SK-N-SH (cell line): ENCODE results near the gene PLA2G2C.

Experiments
- EZH2phosphoT487 ChIP-seq: fragments of 200-600 bp; sonication (generic); IDR thresholded peaks from 2 replicates; pipeline ENCODE4 v1.6.1; 2017; ENCODE audit warnings: low read depth, mixed run types, mild to moderate bottlenecking, antibody characterized with exemption, moderate library complexity, borderline replicate concordance
- FOXM1 ChIP-seq: IDR thresholded peaks from 2 replicates; pipeline ENCODE4 v1.4.0; 2012; ENCODE audit warnings: low read depth, mild to moderate bottlenecking
- POLR2AphosphoS5 ChIP-seq: IDR thresholded peaks from 2 replicates; pipeline ENCODE4 v1.6.1; 2012; ENCODE audit warnings: low read depth, low read length
- RAD21 ChIP-seq: IDR thresholded peaks from 2 replicates; pipeline ENCODE4 v1.6.1; 2012; ENCODE audit warnings: mild to moderate bottlenecking, low read length
- SMC3 ChIP-seq: IDR thresholded peaks from 2 replicates; pipeline ENCODE4 v1.6.1; 2012; ENCODE audit warnings: low read depth, low read length, improper control_type of control experiment
- TAF1 ChIP-seq: IDR thresholded peaks from 2 replicates; pipeline ENCODE4 v1.6.1; 2012; ENCODE audit warnings: low read depth, mild to moderate bottlenecking, low read length, moderate library complexity, borderline replicate concordance
- YY1 ChIP-seq: IDR thresholded peaks from 2 replicates; pipeline ENCODE4 v1.4.0; 2012; ENCODE audit warnings: low read depth, mild to moderate bottlenecking
- TF ChIP-seq, protein P1 (sequence below): fragments of 150-350 bp; IDR thresholded peaks from 2 replicates; pipeline ENCODE4 v1.6.1; 2017; ENCODE audit warnings: antibody characterized with exemption, low read length, low read depth, borderline replicate concordance
- TF ChIP-seq, protein P2 (sequence below): fragments of 200-600 bp; sonication (generic); IDR thresholded peaks from 2 replicates; pipeline ENCODE4 v1.6.1; 2017; ENCODE audit warnings: antibody characterized with exemption, mild to moderate bottlenecking, moderate library complexity
- TF ChIP-seq, protein P3 (sequence below): IDR thresholded peaks from 2 replicates; pipeline ENCODE4 v1.4.0; 2012; ENCODE audit warnings: low read depth
- TF ChIP-seq, protein P4 (sequence below): IDR thresholded peaks from 2 replicates; pipeline ENCODE4 v1.6.1; 2012; ENCODE audit warnings: mild to moderate bottlenecking, low read depth, low read length, moderate library complexity
- TF ChIP-seq, protein P5 (sequence below): fragments of 150-350 bp; IDR thresholded peaks from 2 replicates; pipeline ENCODE4 v1.6.1; 2016; ENCODE audit warnings: mild to moderate bottlenecking, low read depth, low read length

DNA sequence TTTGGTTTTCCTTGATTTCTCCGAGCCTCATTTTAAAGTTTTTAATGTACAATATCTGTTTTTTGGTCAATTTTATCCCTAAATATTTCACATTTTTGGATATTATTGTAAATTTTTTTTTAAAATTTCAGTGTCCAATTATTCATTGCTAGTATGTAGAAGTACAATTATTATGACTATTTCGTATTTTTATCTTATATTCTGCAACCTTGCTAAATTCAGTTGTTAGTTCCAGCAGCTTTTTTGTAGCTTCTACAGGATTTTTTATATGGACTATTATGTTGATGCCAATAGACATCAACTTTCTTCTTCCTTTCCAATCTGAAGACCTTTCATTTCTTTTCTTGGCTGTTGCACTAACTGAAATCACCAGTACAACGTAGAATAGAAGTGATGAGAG is 51.3 kb downstream of the PLA2G2C start:
- TF ChIP-seq, protein P1, sequence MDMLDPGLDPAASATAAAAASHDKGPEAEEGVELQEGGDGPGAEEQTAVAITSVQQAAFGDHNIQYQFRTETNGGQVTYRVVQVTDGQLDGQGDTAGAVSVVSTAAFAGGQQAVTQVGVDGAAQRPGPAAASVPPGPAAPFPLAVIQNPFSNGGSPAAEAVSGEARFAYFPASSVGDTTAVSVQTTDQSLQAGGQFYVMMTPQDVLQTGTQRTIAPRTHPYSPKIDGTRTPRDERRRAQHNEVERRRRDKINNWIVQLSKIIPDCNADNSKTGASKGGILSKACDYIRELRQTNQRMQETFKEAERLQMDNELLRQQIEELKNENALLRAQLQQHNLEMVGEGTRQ, result no peak
- TF ChIP-seq, protein P2, sequence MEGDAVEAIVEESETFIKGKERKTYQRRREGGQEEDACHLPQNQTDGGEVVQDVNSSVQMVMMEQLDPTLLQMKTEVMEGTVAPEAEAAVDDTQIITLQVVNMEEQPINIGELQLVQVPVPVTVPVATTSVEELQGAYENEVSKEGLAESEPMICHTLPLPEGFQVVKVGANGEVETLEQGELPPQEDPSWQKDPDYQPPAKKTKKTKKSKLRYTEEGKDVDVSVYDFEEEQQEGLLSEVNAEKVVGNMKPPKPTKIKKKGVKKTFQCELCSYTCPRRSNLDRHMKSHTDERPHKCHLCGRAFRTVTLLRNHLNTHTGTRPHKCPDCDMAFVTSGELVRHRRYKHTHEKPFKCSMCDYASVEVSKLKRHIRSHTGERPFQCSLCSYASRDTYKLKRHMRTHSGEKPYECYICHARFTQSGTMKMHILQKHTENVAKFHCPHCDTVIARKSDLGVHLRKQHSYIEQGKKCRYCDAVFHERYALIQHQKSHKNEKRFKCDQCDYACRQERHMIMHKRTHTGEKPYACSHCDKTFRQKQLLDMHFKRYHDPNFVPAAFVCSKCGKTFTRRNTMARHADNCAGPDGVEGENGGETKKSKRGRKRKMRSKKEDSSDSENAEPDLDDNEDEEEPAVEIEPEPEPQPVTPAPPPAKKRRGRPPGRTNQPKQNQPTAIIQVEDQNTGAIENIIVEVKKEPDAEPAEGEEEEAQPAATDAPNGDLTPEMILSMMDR, result no peak
- TF ChIP-seq FOXM1 (no peak), YY1 (no peak), POLR2AphosphoS5 (no peak), RAD21 (no peak), SMC3 (no peak), EZH2phosphoT487 (no peak), TAF1 (no peak)
- TF ChIP-seq, protein P3, sequence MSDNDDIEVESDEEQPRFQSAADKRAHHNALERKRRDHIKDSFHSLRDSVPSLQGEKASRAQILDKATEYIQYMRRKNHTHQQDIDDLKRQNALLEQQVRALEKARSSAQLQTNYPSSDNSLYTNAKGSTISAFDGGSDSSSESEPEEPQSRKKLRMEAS, result no peak
- TF ChIP-seq, protein P4, sequence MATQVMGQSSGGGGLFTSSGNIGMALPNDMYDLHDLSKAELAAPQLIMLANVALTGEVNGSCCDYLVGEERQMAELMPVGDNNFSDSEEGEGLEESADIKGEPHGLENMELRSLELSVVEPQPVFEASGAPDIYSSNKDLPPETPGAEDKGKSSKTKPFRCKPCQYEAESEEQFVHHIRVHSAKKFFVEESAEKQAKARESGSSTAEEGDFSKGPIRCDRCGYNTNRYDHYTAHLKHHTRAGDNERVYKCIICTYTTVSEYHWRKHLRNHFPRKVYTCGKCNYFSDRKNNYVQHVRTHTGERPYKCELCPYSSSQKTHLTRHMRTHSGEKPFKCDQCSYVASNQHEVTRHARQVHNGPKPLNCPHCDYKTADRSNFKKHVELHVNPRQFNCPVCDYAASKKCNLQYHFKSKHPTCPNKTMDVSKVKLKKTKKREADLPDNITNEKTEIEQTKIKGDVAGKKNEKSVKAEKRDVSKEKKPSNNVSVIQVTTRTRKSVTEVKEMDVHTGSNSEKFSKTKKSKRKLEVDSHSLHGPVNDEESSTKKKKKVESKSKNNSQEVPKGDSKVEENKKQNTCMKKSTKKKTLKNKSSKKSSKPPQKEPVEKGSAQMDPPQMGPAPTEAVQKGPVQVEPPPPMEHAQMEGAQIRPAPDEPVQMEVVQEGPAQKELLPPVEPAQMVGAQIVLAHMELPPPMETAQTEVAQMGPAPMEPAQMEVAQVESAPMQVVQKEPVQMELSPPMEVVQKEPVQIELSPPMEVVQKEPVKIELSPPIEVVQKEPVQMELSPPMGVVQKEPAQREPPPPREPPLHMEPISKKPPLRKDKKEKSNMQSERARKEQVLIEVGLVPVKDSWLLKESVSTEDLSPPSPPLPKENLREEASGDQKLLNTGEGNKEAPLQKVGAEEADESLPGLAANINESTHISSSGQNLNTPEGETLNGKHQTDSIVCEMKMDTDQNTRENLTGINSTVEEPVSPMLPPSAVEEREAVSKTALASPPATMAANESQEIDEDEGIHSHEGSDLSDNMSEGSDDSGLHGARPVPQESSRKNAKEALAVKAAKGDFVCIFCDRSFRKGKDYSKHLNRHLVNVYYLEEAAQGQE, result no peak
- TF ChIP-seq, protein P5, sequence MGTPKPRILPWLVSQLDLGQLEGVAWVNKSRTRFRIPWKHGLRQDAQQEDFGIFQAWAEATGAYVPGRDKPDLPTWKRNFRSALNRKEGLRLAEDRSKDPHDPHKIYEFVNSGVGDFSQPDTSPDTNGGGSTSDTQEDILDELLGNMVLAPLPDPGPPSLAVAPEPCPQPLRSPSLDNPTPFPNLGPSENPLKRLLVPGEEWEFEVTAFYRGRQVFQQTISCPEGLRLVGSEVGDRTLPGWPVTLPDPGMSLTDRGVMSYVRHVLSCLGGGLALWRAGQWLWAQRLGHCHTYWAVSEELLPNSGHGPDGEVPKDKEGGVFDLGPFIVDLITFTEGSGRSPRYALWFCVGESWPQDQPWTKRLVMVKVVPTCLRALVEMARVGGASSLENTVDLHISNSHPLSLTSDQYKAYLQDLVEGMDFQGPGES, result no peak
